ENCODE measurements around the gene SHISA6. TPM values are rescaled to one million over a fixed set of nuclear protein-coding genes. Genes with fewer than 3 reads are reported as not detected.

SHISA6 gene
- total RNA-seq, 1 donor from 2014 or later: 1.4 TPM

GRCh38 chr17:11492511-11492910, 251.5 kb downstream of the SHISA6 start:
- Mint-ChIP-seq H3K27ac (ENCODE audit: unreplicated experiment) (no peak overlapping the region), H3K36me3 (ENCODE audit: low read depth) (no peaks in the 10 kb centered on the region), H3K27me3 (ENCODE audit: low read depth) (peaks cover 75% of the 10 kb centered on the region)

DNA sequence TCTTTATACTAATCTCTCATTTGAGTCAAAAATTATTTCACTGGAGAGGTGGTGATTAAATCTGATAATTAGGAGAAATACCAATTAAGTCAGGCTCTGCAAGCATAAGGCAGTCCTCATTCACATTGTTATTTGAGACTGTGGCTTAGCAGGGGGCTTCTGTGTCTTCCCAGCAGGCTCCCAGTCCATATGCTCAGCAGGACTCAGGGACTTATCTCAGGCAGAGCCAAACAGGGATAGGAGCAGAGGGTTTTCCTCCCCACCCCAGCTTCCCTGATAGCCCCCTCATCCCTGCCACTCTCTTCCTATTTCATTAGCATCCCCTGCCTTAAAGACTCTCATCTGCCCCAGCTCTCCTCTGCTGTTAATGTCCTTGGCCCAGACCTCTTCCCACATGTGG, 252.9 kb downstream of the SHISA6 start:
- Mint-ChIP-seq H3K4me3 (no peak overlapping the region), H3K27ac (ENCODE audit: unreplicated experiment) (no peak overlapping the region), H3K36me3 (ENCODE audit: low read depth) (no peaks in the 10 kb centered on the region)

More at GRCh38 chr17:11492511-11492910, 251.5 kb downstream of the SHISA6 start:
- Mint-ChIP-seq H3K4me3 (no peak overlapping the region), H3K9me3 (peaks cover 4% of the 10 kb centered on the region), H3K4me1 (peaks cover 28% of the 10 kb centered on the region)
- TF ChIP-seq, protein P1, sequence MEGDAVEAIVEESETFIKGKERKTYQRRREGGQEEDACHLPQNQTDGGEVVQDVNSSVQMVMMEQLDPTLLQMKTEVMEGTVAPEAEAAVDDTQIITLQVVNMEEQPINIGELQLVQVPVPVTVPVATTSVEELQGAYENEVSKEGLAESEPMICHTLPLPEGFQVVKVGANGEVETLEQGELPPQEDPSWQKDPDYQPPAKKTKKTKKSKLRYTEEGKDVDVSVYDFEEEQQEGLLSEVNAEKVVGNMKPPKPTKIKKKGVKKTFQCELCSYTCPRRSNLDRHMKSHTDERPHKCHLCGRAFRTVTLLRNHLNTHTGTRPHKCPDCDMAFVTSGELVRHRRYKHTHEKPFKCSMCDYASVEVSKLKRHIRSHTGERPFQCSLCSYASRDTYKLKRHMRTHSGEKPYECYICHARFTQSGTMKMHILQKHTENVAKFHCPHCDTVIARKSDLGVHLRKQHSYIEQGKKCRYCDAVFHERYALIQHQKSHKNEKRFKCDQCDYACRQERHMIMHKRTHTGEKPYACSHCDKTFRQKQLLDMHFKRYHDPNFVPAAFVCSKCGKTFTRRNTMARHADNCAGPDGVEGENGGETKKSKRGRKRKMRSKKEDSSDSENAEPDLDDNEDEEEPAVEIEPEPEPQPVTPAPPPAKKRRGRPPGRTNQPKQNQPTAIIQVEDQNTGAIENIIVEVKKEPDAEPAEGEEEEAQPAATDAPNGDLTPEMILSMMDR (conservative IDR thresholded peaks at IDR 0.05): no peak
- DNase-seq (ENCODE audit: low read depth, low spot score): no peak

DNA sequence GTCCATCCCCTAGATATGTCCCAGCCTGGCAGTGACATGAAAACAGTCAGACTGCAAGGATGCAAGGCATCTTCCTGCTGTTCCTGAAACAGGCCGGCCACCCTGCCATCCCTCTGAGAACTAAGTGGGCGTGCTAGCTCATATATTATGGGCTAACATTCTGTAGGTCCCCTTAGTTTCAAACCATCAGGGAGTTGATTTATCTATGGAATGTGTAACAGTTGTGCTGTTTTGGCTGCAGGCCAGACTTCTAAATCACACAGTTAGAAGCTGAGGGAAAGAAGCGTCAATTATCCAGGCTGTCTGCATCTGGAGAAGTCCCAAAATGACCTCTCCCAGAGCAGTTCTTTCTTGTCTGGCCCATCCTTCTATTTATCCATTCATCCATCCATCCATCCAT, 254.6 kb downstream of the SHISA6 start:
- Mint-ChIP-seq H3K4me3 (no peak overlapping the region), H3K9me3 (peaks cover 4% of the 10 kb centered on the region), H3K27me3 (ENCODE audit: low read depth) (peaks cover 74% of the 10 kb centered on the region), H3K36me3 (ENCODE audit: low read depth) (no peaks in the 10 kb centered on the region), H3K4me1 (peaks cover 11% of the 10 kb centered on the region), H3K27ac (ENCODE audit: unreplicated experiment) (no peak overlapping the region)
- DNase-seq (ENCODE audit: low read depth, low spot score): no peak
- TF ChIP-seq, protein P1 (conservative IDR thresholded peaks at IDR 0.05): no peak

More for the DNA sequence above, 252.9 kb downstream of the SHISA6 start:
- peaks cover 4% of the 10 kb centered on the region for H3K9me3 Mint-ChIP-seq
- peaks cover 77% of the 10 kb centered on the region for H3K27me3 Mint-ChIP-seq (ENCODE audit: low read depth)
- DNase-seq (ENCODE audit: low read depth, low spot score): no peak
- H3K4me1 Mint-ChIP-seq: peaks cover 26% of the 10 kb centered on the region
- TF ChIP-seq, protein P1 (conservative IDR thresholded peaks at IDR 0.05): no peak

DNA sequence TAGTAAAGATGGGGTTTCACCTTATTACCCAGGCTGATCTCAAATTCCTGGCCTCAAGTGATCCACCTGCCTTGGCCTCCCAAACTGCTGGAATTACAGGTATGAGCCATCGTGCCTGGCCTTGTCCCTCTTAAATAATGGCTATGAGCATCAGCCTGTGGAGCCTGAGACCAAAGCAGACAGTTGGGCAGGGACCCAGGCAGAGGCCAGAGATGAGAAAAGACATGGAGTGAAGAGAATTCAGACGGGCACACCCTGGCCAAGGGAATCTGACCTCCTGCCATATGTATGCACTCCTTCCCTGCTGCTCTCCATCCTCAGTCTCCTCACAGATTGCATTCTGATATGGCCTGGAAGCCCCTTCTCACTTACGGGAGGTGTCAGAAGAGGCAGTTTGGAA, 258.9 kb downstream of the SHISA6 start:
- no peak overlapping the region for H3K4me3 Mint-ChIP-seq
- peaks cover 65% of the 10 kb centered on the region for H3K27me3 Mint-ChIP-seq (ENCODE audit: low read depth)
- no peaks in the 10 kb centered on the region for H3K36me3 Mint-ChIP-seq (ENCODE audit: low read depth)
- H3K4me1 Mint-ChIP-seq: peaks cover 13% of the 10 kb centered on the region
- TF ChIP-seq, protein P1 (conservative IDR thresholded peaks at IDR 0.05): no peak
- no peaks in the 10 kb centered on the region for H3K9me3 Mint-ChIP-seq
- H3K27ac Mint-ChIP-seq (ENCODE audit: unreplicated experiment): no peak overlapping the region
- DNase-seq (ENCODE audit: low read depth, low spot score): no peak

DNA sequence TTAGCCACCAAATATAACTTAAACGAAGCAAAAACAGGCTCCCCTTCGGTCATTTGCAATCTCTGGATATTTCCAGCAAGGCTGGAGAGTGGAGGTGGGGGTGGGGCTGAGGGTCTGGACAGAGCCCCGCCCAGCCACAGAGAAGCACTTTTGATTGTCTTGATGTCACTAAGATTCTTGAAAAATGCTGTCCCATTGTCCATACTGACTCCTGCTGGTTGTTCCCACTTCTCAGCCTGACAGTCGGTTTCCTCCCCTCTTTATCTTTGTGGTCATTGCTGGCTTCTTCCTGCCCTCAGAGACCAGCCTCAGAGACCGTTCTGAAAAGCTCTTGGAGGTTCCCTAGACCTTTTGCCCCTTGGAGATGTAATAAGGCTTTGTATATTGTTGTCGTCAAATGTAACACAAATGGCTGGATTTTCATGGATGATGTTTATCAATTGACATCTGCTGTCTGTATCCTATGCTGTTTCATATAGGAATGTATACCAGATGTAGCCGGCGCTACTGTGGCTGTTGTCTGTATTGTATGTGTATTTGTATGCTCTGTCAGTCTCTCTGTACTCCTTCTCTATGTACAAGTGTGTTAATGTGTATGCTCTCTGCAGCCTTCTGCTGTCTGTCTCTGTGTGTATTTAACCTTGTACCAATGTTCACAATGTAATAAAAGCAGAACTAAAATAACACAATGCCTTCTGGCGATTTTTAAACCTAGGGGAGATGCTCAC, 262.5 kb downstream of the SHISA6 start:
- H3K27ac Mint-ChIP-seq (ENCODE audit: unreplicated experiment): no peak overlapping the region

More for the DNA sequence above, 262.5 kb downstream of the SHISA6 start:
- peak; percentile 5 for DNase-seq (ENCODE audit: low read depth, low spot score)
- H3K4me1 Mint-ChIP-seq: peaks cover 18% of the 10 kb centered on the region
- TF ChIP-seq, protein P1 (conservative IDR thresholded peaks at IDR 0.05): no peak
- peaks cover 60% of the 10 kb centered on the region for H3K27me3 Mint-ChIP-seq (ENCODE audit: low read depth)
- H3K36me3 Mint-ChIP-seq (ENCODE audit: low read depth): no peaks in the 10 kb centered on the region
- H3K9me3 Mint-ChIP-seq: peaks cover 3% of the 10 kb centered on the region
- H3K4me3 Mint-ChIP-seq: no peak overlapping the region
